ENCODE data around the gene MRTFA. TPM values are rescaled to one million over a fixed set of nuclear protein-coding genes. Genes with fewer than 3 reads are reported as not detected.

MRTFA gene
- 48.2 to 55.2 TPM (median 51.6 TPM) in 5 replicates for total RNA-seq (2022; extraction: Qiagen RNA extraction; ENCODE audit: low read depth)

GRCh38 chr22:40636380-40637182 lies at the start of gene MRTFA:
Gene MRTFA, minus strand, starts transcription at chr22:40636719.

GRCh38 chr22:40679249-40679963 lies 42.9 kb upstream of the MRTFA start, which contains the start of gene MCHR1:
Gene MCHR1, plus strand, starts transcription at chr22:40679484. Its CDS starts 169 bp downstream, at chr22:40679653.

Other genes starting within 250 kb of the MRTFA start
- not detected in 5 replicates for gene MCHR1, start 42.8 kb upstream of the MRTFA start, total RNA-seq (2022; extraction: Qiagen RNA extraction; ENCODE audit: low read depth)
- 22.1 to 25.0 TPM (median 22.9 TPM) in 5 replicates for gene SLC25A17, start 182.6 kb upstream of the MRTFA start, total RNA-seq (2022; extraction: Qiagen RNA extraction; ENCODE audit: low read depth)
- 156 to 166 TPM (median 162 TPM) in 5 replicates for gene ST13, start 219.9 kb upstream of the MRTFA start, total RNA-seq (2022; extraction: Qiagen RNA extraction; ENCODE audit: low read depth)
- gene XPNPEP3, start 220.4 kb upstream of the MRTFA start, total RNA-seq (2022; extraction: Qiagen RNA extraction; ENCODE audit: low read depth): 7.9 to 11.9 TPM (median 8.2 TPM) in 5 replicates
- not detected in 5 replicates for gene DNAJB7, start 225.4 kb upstream of the MRTFA start, total RNA-seq (2022; extraction: Qiagen RNA extraction; ENCODE audit: low read depth)